BE2C (cell line): ENCODE data around the gene DPP8.

ENCODE experiments used
- DNase-seq: peaks from one replicate; pipeline ENCODE4 v3.0.0-alpha.2; 2020
- H3K27me3 ChIP-seq: fragments of 250-450 bp; sonication (Bioruptor Pico); 2 replicates; pipeline ENCODE4 v1.5.1; 2020; ENCODE audit warnings: mild to moderate bottlenecking
- H3K36me3 ChIP-seq: fragments of 250-450 bp; sonication (Bioruptor Pico); 2 replicates; pipeline ENCODE4 v1.5.1; 2020; ENCODE audit warnings: mild to moderate bottlenecking
- H3K4me1 ChIP-seq: fragments of 250-450 bp; sonication (Bioruptor Pico); 2 replicates; pipeline ENCODE4 v1.5.1; 2020
- H3K4me3 ChIP-seq: 2 replicates; pipeline ENCODE4 v1.5.1; 2011; ENCODE audit warnings: low read depth, low read length
- H3K9me3 ChIP-seq: fragments of 250-450 bp; sonication (Bioruptor Pico); 2 replicates; pipeline ENCODE4 v1.5.1; 2020
- TF ChIP-seq, protein P1 (sequence below): IDR thresholded peaks from 2 replicates; pipeline ENCODE4 v1.5.1; 2012; ENCODE audit warnings: mild to moderate bottlenecking, low read depth, low read length

DPP8 gene

GRCh38 chr15:65424683-65425082 is 92.8 kb downstream of the DPP8 start:
- Histone ChIP-seq H3K27me3 (peaks cover 4% of the 10 kb centered on the region; the same call in 1 of the 2 replicates), H3K4me1 (peaks cover 7% of the 10 kb centered on the region; the same call in 1 of the 2 replicates), H3K4me3 (no peak overlapping the region), H3K36me3 (no peaks in the 10 kb centered on the region), H3K9me3 (no peaks in the 10 kb centered on the region)
- DNase-seq: no peak
- TF ChIP-seq, protein P1, sequence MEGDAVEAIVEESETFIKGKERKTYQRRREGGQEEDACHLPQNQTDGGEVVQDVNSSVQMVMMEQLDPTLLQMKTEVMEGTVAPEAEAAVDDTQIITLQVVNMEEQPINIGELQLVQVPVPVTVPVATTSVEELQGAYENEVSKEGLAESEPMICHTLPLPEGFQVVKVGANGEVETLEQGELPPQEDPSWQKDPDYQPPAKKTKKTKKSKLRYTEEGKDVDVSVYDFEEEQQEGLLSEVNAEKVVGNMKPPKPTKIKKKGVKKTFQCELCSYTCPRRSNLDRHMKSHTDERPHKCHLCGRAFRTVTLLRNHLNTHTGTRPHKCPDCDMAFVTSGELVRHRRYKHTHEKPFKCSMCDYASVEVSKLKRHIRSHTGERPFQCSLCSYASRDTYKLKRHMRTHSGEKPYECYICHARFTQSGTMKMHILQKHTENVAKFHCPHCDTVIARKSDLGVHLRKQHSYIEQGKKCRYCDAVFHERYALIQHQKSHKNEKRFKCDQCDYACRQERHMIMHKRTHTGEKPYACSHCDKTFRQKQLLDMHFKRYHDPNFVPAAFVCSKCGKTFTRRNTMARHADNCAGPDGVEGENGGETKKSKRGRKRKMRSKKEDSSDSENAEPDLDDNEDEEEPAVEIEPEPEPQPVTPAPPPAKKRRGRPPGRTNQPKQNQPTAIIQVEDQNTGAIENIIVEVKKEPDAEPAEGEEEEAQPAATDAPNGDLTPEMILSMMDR: no peak

- Histone ChIP-seq H3K9me3 (no peaks in the 10 kb centered on the region), H3K27me3 (peaks cover 4% of the 10 kb centered on the region; the same call in 1 of the 2 replicates), H3K36me3 (no peaks in the 10 kb centered on the region), H3K4me3 (no peak overlapping the region), H3K4me1 (peaks cover 7% of the 10 kb centered on the region; the same call in 1 of the 2 replicates)
- TF ChIP-seq, protein P1: no peak
- no peak for DNase-seq
These were observed 93.4 kb downstream of the DPP8 start for GRCh38 chr15:65423976-65424679.

DNA sequence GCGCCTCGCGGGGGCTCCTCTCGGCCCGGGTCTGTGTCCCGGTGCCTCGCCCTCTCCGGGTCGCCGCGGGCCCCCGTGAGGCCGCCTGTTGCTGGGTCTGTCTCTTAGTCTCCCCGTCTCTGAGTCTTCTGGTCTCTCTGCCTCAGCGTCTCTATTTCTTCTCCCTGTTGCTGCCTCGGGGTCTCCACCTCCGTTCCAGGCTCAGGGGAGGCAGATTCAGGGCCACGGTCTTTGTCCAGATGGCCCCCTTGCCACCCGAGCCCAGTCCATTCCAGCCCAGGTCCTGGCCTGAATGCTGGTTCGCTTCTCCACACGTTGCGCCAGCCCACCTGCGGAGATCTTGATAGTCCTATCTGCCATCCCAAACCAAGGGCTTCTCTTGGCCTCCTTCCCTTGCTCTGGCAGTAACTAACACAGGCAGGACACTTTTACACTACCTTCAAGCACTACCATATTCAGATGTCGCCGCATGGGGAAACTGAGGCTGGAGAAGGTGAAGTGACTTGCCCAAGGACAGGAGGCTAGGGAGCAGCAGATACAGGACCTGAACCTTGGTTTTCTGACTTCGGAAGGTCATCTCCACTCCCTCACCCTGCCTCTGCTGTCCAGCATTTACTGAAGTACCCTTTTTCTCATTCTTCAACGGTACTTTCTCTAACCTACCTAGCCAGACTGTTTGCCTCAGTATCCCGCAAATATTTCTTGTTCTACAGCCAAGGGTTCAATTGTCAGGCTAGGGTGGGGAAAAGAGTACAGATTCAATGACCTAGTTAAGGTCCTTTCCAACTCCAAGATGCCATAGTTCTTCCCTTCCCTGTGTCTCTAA is 94.1 kb downstream of the DPP8 start:
- H3K4me3 ChIP-seq: peak overlapping the region; percentile 43
- DNase-seq: no peak
- TF ChIP-seq, protein P1: no peak

DNA sequence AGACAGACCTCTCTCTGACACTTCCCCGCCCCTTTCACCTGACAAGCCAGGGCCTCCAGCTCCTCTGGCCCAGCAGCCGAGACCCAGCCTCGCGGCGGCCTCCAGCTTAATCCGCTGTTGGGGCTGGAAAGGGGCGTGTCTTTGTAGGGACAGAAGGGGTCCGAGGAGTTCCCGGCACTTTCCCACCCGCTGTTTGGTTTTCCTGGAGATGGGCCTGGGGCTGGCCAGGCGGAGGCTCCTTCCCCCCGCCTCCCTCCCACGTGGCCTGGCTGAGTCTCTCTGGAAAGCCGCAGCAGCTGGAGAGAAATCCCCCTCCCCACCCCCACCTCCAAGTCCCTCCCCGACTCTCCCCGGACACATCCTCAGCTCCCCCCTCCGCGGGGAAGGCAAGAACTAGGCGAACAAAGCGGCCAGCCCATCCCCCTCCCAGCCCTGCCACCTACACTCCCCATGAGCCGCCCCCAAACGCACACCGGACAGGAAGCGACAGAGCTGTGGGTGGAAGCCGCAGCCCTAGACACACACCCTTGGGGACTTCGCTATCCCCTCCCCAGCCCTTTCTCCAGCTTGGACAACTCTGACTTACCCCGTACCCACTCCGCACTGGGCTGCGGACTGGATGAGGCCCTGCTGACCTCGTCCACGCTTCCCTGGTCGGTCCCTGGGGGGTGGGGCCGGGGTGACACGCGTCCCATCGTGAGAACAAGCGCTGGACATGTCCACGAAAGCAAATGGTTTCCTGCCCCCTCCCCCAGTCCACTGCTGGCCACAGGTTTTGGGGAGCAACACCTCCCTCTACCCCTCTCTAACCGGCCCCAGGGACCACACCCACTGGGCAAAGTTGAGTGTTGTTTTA is 95.9 kb downstream of the DPP8 start:
- TF ChIP-seq, protein P1: no peak
- H3K9me3 ChIP-seq: no peaks in the 10 kb centered on the region
- H3K27me3 ChIP-seq: peaks cover 4% of the 10 kb centered on the region; the same call in 1 of the 2 replicates
- peak; percentile 64 for DNase-seq
- H3K4me3 ChIP-seq: peak overlapping the region; percentile 76
- no peaks in the 10 kb centered on the region for H3K36me3 ChIP-seq
- H3K4me1 ChIP-seq: peaks cover 4% of the 10 kb centered on the region; the same call in 1 of the 2 replicates

More for the DNA sequence above, 94.1 kb downstream of the DPP8 start:
- Histone ChIP-seq H3K9me3 (no peaks in the 10 kb centered on the region), H3K36me3 (no peaks in the 10 kb centered on the region), H3K4me1 (peaks cover 7% of the 10 kb centered on the region; the same call in 1 of the 2 replicates), H3K27me3 (peaks cover 4% of the 10 kb centered on the region; the same call in 1 of the 2 replicates)

GRCh38 chr15:65420975-65421359 is 96.5 kb downstream of the DPP8 start:
- H3K4me3 ChIP-seq: peak overlapping the region; percentile 76
- H3K9me3 ChIP-seq: no peaks in the 10 kb centered on the region
- H3K27me3 ChIP-seq: peaks cover 4% of the 10 kb centered on the region; the same call in 1 of the 2 replicates
- no peak for DNase-seq
- TF ChIP-seq, protein P1: no peak
- no peaks in the 10 kb centered on the region for H3K36me3 ChIP-seq
- no peaks in the 10 kb centered on the region for H3K4me1 ChIP-seq
